AG20443 (cell line): ENCODE measurements around the gene CCDC175.

Experiments
- DNase-seq: peaks from one replicate; pipeline ENCODE4 v3.0.0; 2012; ENCODE audit warnings: low spot score, mixed read lengths

The CCDC175 gene

GRCh38 chr14:59576332-59577294, at the start of gene CCDC175:
TSS of gene CCDC175 (minus strand) at chr14:59576812. CDS start at chr14:59576775, 37 bp downstream.
- peak; percentile 76 for DNase-seq

- DNase-seq = no peak
These were observed 46.0 kb upstream of the CCDC175 start for GRCh38 chr14:59622631-59623030.

GRCh38 chr14:59619061-59619460, 42.4 kb upstream of the CCDC175 start:
- no peak for DNase-seq

- no peak for DNase-seq
These were observed 24.4 kb upstream of the CCDC175 start for GRCh38 chr14:59601056-59601455.

GRCh38 chr14:59600211-59600945, 23.8 kb upstream of the CCDC175 start:
- DNase-seq = no peak

- no peak for DNase-seq
These were observed 18.5 kb upstream of the CCDC175 start for GRCh38 chr14:59595071-59595470.

- no peak for DNase-seq
These were observed 15.2 kb upstream of the CCDC175 start for GRCh38 chr14:59591641-59592370.

- no peak for DNase-seq
These were observed 11.5 kb upstream of the CCDC175 start for GRCh38 chr14:59588101-59588500.

GRCh38 chr14:59585891-59586554, 9.4 kb upstream of the CCDC175 start:
- no peak for DNase-seq

- peak; percentile 34 for DNase-seq
These were observed 7.1 kb upstream of the CCDC175 start for GRCh38 chr14:59583755-59584154.

- no peak for DNase-seq
These were observed 6.4 kb upstream of the CCDC175 start for GRCh38 chr14:59582845-59583509.

- DNase-seq = no peak
These were observed 5.5 kb upstream of the CCDC175 start for GRCh38 chr14:59582161-59582560.

- DNase-seq = no peak
These were observed 4.3 kb upstream of the CCDC175 start for GRCh38 chr14:59580911-59581310.

- no peak for DNase-seq
These were observed 6.5 kb downstream of the CCDC175 start for GRCh38 chr14:59570122-59570521.

- no peak for DNase-seq
These were observed 9.9 kb downstream of the CCDC175 start for GRCh38 chr14:59566725-59567124.

- no peak for DNase-seq
These were observed 10.3 kb downstream of the CCDC175 start for GRCh38 chr14:59566296-59566695.

GRCh38 chr14:59565087-59565486, 11.5 kb downstream of the CCDC175 start:
- no peak for DNase-seq

- DNase-seq = no peak
These were observed 12.2 kb downstream of the CCDC175 start for GRCh38 chr14:59564366-59564765.

GRCh38 chr14:59547310-59547709, 29.3 kb downstream of the CCDC175 start:
- DNase-seq = no peak

GRCh38 chr14:59543873-59544272, 32.7 kb downstream of the CCDC175 start:
- no peak for DNase-seq

GRCh38 chr14:59541731-59542130, 34.9 kb downstream of the CCDC175 start:
- no peak for DNase-seq
